Measurements from ENCODE around the gene CYP26C1.

Gene CYP26C1

GRCh38 chr10:93079663-93080349 lies 19.2 kb downstream of the CYP26C1 start:
- Histone ChIP-seq H3K4me3 (ENCODE audit: low read depth, low read length) (no peak overlapping the region), H3K27me3 (replicated peaks) (peaks cover 12% of the 10 kb centered on the region), H3K36me3 (replicated peaks) (no peaks in the 10 kb centered on the region), H3K27ac (no peak overlapping the region)
- DNase-seq: no peak
- TF ChIP-seq CTCF (IDR thresholded peaks at IDR 0.05; ENCODE audit: low read depth, low read length, missing control alignments): no peak
- in situ Hi-C loops (cut with HindIII; ENCODE audit: low pct_ligation_motif_present, low sequenced_read_pairs): no loop called here

GRCh38 chr10:93080350-93081046 lies 19.9 kb downstream of the CYP26C1 start:
- peak; percentile 91 for TF ChIP-seq CTCF (IDR thresholded peaks at IDR 0.05; ENCODE audit: low read depth, low read length, missing control alignments)
- Histone ChIP-seq H3K27me3 (replicated peaks) (peaks cover 5% of the 10 kb centered on the region), H3K27ac (no peak overlapping the region), H3K4me3 (ENCODE audit: low read depth, low read length) (no peak overlapping the region), H3K36me3 (replicated peaks) (no peaks in the 10 kb centered on the region)
- in situ Hi-C loops (cut with HindIII; ENCODE audit: low pct_ligation_motif_present, low sequenced_read_pairs): no loop called here
- DNase-seq: peak; percentile 36

GRCh38 chr10:93081318-93081717 lies 20.7 kb downstream of the CYP26C1 start:
- Histone ChIP-seq H3K4me3 (ENCODE audit: low read depth, low read length) (no peak overlapping the region), H3K36me3 (replicated peaks) (no peaks in the 10 kb centered on the region), H3K27ac (no peak overlapping the region), H3K27me3 (replicated peaks) (no peaks in the 10 kb centered on the region)
- in situ Hi-C loops (cut with HindIII; ENCODE audit: low pct_ligation_motif_present, low sequenced_read_pairs): no loop called here
- peak; percentile 21 for TF ChIP-seq CTCF (IDR thresholded peaks at IDR 0.05; ENCODE audit: low read depth, low read length, missing control alignments)
- DNase-seq: no peak

- H3K27me3 ChIP-seq (replicated peaks): no peaks in the 10 kb centered on the region
- H3K36me3 ChIP-seq (replicated peaks): no peaks in the 10 kb centered on the region
- H3K4me3 ChIP-seq (ENCODE audit: low read depth, low read length): no peak overlapping the region
- DNase-seq: peak; percentile 61
- in situ Hi-C loops (cut with HindIII; ENCODE audit: low pct_ligation_motif_present, low sequenced_read_pairs): no loop called here
- H3K27ac ChIP-seq: no peak overlapping the region
- no peak for TF ChIP-seq CTCF (IDR thresholded peaks at IDR 0.05; ENCODE audit: low read depth, low read length, missing control alignments)
These were observed 21.2 kb downstream of the CYP26C1 start for GRCh38 chr10:93081834-93082233.

GRCh38 chr10:93083743-93084539 lies 23.3 kb downstream of the CYP26C1 start:
- H3K4me3 ChIP-seq (ENCODE audit: low read depth, low read length): no peak overlapping the region
- H3K36me3 ChIP-seq (replicated peaks): no peaks in the 10 kb centered on the region
- no peaks in the 10 kb centered on the region for H3K27me3 ChIP-seq (replicated peaks)
- no peak for TF ChIP-seq CTCF (IDR thresholded peaks at IDR 0.05; ENCODE audit: low read depth, low read length, missing control alignments)
- H3K27ac ChIP-seq: no peak overlapping the region
- DNase-seq: no peak
- in situ Hi-C loops (cut with HindIII; ENCODE audit: low pct_ligation_motif_present, low sequenced_read_pairs): no loop called here

All from brain microvascular endothelial cell (primary cell).